Neutrophil (primary cell): ENCODE results near the gene MYOD1.

ENCODE experiments used
- H3K27ac ChIP-seq: fragments of 200-600 bp; sonication (generic); 2 replicates; pipeline ENCODE4 v1.5.1; 2016; ENCODE audit warnings: mild to moderate bottlenecking, moderate library complexity
- H3K27me3 ChIP-seq: fragments of 200-600 bp; sonication (generic); 2 replicates; pipeline ENCODE4 v1.6.0; 2016; ENCODE audit warnings: mild to moderate bottlenecking
- H3K36me3 ChIP-seq: fragments of 200-600 bp; sonication (generic); 2 replicates; pipeline ENCODE4 v1.5.1; 2017
- H3K4me1 ChIP-seq, 2 experiments: fragments of 200-600 bp in 1 of 2; sonication (generic) in 1 of 2; 1 replicate in 1 of 2; 2 replicates in 1 of 2; pipeline versions ENCODE4 v1.5.1 to v1.6.1; 2013 to 2016; ENCODE audit warnings: low read depth in 1 of 2, low read length in 1 of 2, mild to moderate bottlenecking in 1 of 2, moderate library complexity in 1 of 2; ENCODE audit not compliant: control insufficient read depth in 1 of 2, insufficient read depth in 1 of 2
- H3K4me3 ChIP-seq, 2 experiments: fragments of 200-600 bp in 1 of 2; sonication (generic) in 1 of 2; 1 replicate in 1 of 2; 2 replicates in 1 of 2; pipeline ENCODE4 v1.5.1; 2013 to 2016; ENCODE audit warnings: low read depth in 1 of 2, low read length in 1 of 2, mild to moderate bottlenecking in 1 of 2, moderate library complexity in 1 of 2
- H3K9me3 ChIP-seq: fragments of 200-600 bp; sonication (generic); 2 replicates; pipeline ENCODE4 v1.5.1; 2016
- CTCF ChIP-seq: fragments of 200-600 bp; sonication (generic); IDR thresholded peaks from 2 replicates; pipeline ENCODE4 v1.5.1; 2016; ENCODE audit warnings: antibody characterized with exemption

The MYOD1 gene

GRCh38 chr11:17733261-17733660 lies 13.9 kb downstream of the MYOD1 start:
- Histone ChIP-seq H3K9me3 (no peaks in the 10 kb centered on the region), H3K27me3 (peaks cover 97% of the 10 kb centered on the region), H3K4me3 (no peak overlapping the region), H3K36me3 (no peaks in the 10 kb centered on the region), H3K27ac (no peak overlapping the region), H3K4me1 (peaks cover 0 to 3% of the 10 kb centered on the region in 2 experiments)
- TF ChIP-seq CTCF: no peak

GRCh38 chr11:17734418-17734911 lies 15.1 kb downstream of the MYOD1 start, which contains the start of gene KCNC1:
KCNC1 (plus strand) TSS chr11:17734781; CDS start chr11:17736003, 1,222 bp downstream.
- H3K4me3 ChIP-seq: no peak within 1 kb of the TSS
- no peak within 1 kb of the TSS for H3K27ac ChIP-seq

GRCh38 chr11:17734986-17735817 lies 15.8 kb downstream of the MYOD1 start:
- Histone ChIP-seq H3K9me3 (no peaks in the 10 kb centered on the region), H3K27me3 (peaks cover 97% of the 10 kb centered on the region), H3K36me3 (no peaks in the 10 kb centered on the region), H3K4me3 (no peak overlapping the region), H3K4me1 (peaks cover 0 to 3% of the 10 kb centered on the region in 2 experiments), H3K27ac (no peak overlapping the region)
- no peak for TF ChIP-seq CTCF

More at GRCh38 chr11:17734418-17734911, 15.1 kb downstream of the MYOD1 start, which contains the start of gene KCNC1:
- H3K4me1 ChIP-seq: peaks cover 0 to 3% of the 10 kb centered on the region in 2 experiments
- no peak for TF ChIP-seq CTCF
- H3K36me3 ChIP-seq: no peaks in the 10 kb centered on the region
- H3K27me3 ChIP-seq: peaks cover 97% of the 10 kb centered on the region
- no peaks in the 10 kb centered on the region for H3K9me3 ChIP-seq

GRCh38 chr11:17735818-17736578 lies 16.6 kb downstream of the MYOD1 start:
- H3K27ac ChIP-seq: no peak overlapping the region
- no peaks in the 10 kb centered on the region for H3K36me3 ChIP-seq
- peaks cover 97% of the 10 kb centered on the region for H3K27me3 ChIP-seq
- H3K4me1 ChIP-seq: peaks cover 0 to 3% of the 10 kb centered on the region in 2 experiments
- no peaks in the 10 kb centered on the region for H3K9me3 ChIP-seq
- no peak for TF ChIP-seq CTCF
- H3K4me3 ChIP-seq: no peak overlapping the region

GRCh38 chr11:17736579-17736893 lies 17.2 kb downstream of the MYOD1 start:
- no peak for TF ChIP-seq CTCF
- Histone ChIP-seq H3K27ac (no peak overlapping the region), H3K36me3 (no peaks in the 10 kb centered on the region), H3K27me3 (peaks cover 96% of the 10 kb centered on the region), H3K9me3 (no peaks in the 10 kb centered on the region), H3K4me3 (no peak overlapping the region), H3K4me1 (peaks cover 0 to 3% of the 10 kb centered on the region in 2 experiments)
